Type B pancreatic cell (in vitro differentiated cells): Measurements from ENCODE around the gene RRBP1. TPM values are rescaled to one million over a fixed set of nuclear protein-coding genes. Genes with fewer than 3 reads are reported as not detected.

Experiments used
- DNase-seq: peaks from one replicate; pipeline ENCODE4 v3.0.0; 2021; ENCODE audit warnings: mixed read lengths; ENCODE audit not compliant: unreplicated experiment; ENCODE audit errors: extremely low spot score
- H3K27ac Mint-ChIP-seq: 2 replicates; pipeline ENCODE4 v1.8.0; 2021; ENCODE audit warnings: mild to moderate bottlenecking, mixed read lengths
- H3K27me3 Mint-ChIP-seq: 2 replicates; pipeline ENCODE4 v1.8.0; 2021; ENCODE audit warnings: mixed read lengths
- H3K36me3 Mint-ChIP-seq: 2 replicates; pipeline ENCODE4 v1.8.0; 2021; ENCODE audit warnings: mixed read lengths
- H3K4me1 Mint-ChIP-seq: one replicate; pipeline ENCODE4 v1.8.0; 2021; ENCODE audit warnings: mixed read lengths; ENCODE audit not compliant: unreplicated experiment
- H3K4me3 Mint-ChIP-seq: 2 replicates; pipeline ENCODE4 v1.8.0; 2021; ENCODE audit warnings: mild to moderate bottlenecking, mixed read lengths
- H3K9me3 Mint-ChIP-seq: 2 replicates; pipeline ENCODE4 v1.8.0; 2021; ENCODE audit warnings: mixed read lengths
- total RNA-seq: library from RNA; stranded (reverse); gene quantifications from 2 replicates; pipeline ENCODE4 v1.2.1, GENCODE V29; 2021; ENCODE audit warnings: low replicate concordance
- TF ChIP-seq, protein P1 (sequence below): fragments of 200-600 bp; sonication (generic); conservative IDR thresholded peaks from 2 replicates; pipeline ENCODE4 v1.5.0; 2021; ENCODE audit warnings: antibody characterized with exemption, mild to moderate bottlenecking

The RRBP1 gene
- total RNA-seq, 1 donor from 2014 or later = 161 TPM

DNA sequence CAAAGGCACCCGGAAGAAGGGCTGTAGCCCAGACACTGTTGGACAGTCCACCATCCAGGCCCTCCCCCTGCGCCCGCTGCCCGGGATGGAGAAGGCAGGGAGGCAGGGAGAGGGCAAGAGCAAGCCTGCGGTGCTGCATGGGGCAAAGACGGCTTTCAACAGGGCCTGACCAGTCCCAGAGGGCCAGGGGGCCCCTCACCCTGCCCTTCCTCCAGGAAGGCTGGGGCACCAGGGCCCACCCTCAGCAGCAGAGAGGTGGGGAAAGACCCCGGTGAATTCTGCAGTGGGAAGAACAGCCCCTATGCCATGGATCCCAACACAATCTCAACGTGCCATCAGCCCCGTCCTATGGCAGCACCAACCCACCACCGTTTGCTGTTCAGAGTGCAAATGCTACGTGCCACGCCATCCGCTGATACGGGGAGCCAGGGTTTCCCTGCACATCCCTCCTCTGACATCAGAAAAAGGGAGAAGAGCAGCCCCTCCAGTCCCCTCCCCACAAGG is 41.1 kb downstream of the RRBP1 start:
- H3K9me3 Mint-ChIP-seq = no peaks in the 10 kb centered on the region
- H3K4me3 Mint-ChIP-seq = no peak overlapping the region
- no peak for DNase-seq
- H3K27ac Mint-ChIP-seq = no peak overlapping the region
- peaks cover 5% of the 10 kb centered on the region for H3K36me3 Mint-ChIP-seq
- no peaks in the 10 kb centered on the region for H3K27me3 Mint-ChIP-seq
- peaks cover 30% of the 10 kb centered on the region for H3K4me1 Mint-ChIP-seq
- TF ChIP-seq, protein P1, sequence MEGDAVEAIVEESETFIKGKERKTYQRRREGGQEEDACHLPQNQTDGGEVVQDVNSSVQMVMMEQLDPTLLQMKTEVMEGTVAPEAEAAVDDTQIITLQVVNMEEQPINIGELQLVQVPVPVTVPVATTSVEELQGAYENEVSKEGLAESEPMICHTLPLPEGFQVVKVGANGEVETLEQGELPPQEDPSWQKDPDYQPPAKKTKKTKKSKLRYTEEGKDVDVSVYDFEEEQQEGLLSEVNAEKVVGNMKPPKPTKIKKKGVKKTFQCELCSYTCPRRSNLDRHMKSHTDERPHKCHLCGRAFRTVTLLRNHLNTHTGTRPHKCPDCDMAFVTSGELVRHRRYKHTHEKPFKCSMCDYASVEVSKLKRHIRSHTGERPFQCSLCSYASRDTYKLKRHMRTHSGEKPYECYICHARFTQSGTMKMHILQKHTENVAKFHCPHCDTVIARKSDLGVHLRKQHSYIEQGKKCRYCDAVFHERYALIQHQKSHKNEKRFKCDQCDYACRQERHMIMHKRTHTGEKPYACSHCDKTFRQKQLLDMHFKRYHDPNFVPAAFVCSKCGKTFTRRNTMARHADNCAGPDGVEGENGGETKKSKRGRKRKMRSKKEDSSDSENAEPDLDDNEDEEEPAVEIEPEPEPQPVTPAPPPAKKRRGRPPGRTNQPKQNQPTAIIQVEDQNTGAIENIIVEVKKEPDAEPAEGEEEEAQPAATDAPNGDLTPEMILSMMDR = no peak

DNA sequence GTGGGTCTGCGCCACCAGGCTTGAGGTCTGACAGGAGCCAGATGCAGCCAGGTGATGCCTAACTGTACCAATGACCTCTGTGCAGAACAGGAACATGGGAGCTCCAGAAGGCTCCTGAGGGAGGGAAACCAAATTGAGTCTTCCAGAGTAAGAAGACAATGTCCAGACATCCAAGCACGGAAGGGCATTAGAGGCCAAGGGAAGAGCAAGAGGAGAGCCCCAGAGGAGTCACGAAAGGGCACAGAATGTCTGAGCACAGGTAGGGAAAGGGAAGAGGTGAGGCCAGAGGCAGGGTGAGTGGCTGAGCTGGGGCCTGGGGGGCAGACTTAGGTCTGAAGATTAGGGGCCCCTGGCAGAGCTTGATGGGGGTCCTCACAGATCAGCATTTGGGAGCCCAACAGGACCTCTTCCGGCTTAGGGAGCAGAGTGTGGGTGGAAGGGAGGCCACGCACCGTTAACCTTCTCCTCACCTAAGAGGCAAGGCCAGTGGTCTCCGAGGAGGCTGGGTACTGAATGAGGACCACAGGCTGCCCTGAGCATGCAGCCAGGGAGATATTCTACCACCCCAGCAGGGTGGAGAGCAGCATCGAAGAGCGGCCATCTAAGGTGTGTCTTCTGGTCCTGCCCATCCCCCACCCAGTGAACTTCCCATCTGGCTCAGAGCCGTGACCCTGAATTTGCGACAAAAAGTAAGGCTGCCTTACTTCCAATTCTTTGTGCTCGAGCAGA is 41.7 kb downstream of the RRBP1 start:
- Mint-ChIP-seq H3K4me3 (no peak overlapping the region), H3K27me3 (no peaks in the 10 kb centered on the region), H3K36me3 (peaks cover 7% of the 10 kb centered on the region), H3K9me3 (no peaks in the 10 kb centered on the region), H3K27ac (no peak overlapping the region), H3K4me1 (peaks cover 29% of the 10 kb centered on the region)
- TF ChIP-seq, protein P1 = no peak
- no peak for DNase-seq

DNA sequence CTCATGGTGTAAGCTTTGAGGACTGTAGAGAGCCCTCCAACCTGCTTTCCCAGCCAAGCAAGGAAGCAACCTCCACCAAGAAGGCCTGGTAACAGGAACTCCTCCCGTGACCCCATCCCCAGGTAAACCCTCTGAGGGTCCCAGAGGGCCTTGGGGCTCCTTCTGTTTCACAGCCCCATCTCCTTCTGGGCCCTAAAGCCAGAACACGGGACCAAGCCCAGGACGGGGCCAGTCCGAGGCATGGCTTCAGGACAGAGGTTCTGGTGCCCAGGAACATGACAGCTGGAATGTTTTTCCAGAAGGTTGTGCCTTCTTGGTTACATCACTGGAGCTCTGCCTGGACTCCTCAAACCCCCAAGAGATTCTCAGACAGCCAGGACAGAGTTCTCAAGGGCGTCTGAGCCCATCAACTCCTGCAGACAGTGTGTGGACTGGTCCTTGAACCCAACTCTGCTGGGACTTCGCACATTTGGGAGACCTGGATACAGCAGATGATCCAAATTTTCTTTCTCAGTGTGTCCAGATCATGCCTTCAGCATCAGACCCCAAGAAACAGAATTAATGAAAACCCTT is 43.1 kb downstream of the RRBP1 start:
- no peak overlapping the region for H3K27ac Mint-ChIP-seq
- peaks cover 7% of the 10 kb centered on the region for H3K36me3 Mint-ChIP-seq
- H3K9me3 Mint-ChIP-seq = no peaks in the 10 kb centered on the region
- no peaks in the 10 kb centered on the region for H3K27me3 Mint-ChIP-seq
- H3K4me3 Mint-ChIP-seq = no peak overlapping the region
- DNase-seq = no peak
- TF ChIP-seq, protein P1 = no peak
- peaks cover 18% of the 10 kb centered on the region for H3K4me1 Mint-ChIP-seq

DNA sequence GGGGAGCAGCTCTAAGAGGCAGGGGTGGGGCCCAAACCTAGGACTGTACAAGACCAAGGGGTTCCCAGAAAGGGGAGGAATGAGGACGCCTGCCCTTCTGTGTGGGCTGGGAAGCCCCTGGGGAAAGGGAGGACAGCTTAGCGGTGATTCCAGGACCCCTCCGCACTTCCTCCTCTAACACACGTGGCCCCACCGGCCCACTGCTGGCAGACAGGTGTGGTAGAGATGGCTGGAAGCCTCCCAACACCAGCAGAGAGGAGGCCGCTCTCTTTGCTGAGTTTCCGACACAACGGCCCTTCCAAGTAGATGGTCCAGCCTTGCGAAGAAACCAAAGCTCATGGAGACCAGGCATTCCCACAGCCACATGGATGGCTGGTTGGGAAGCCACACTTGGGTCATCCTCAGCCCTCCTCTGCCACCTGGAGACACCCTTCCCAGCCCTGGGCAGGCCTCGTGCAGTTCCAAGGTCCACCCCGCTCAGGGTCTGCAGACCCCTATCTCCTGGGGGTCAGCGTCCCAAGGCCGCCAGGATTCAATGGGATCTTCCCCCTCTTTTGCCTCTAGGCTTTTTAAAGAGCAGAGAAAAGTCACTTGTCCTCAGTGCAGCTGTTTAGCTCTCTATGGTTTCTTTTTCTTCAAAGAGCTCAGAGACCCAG is 43.9 kb downstream of the RRBP1 start:
- Mint-ChIP-seq H3K27me3 (no peaks in the 10 kb centered on the region), H3K4me1 (peaks cover 11% of the 10 kb centered on the region), H3K9me3 (no peaks in the 10 kb centered on the region), H3K36me3 (peaks cover 7% of the 10 kb centered on the region), H3K27ac (no peak overlapping the region), H3K4me3 (no peak overlapping the region)
- TF ChIP-seq, protein P1 = no peak
- DNase-seq = no peak

DNA sequence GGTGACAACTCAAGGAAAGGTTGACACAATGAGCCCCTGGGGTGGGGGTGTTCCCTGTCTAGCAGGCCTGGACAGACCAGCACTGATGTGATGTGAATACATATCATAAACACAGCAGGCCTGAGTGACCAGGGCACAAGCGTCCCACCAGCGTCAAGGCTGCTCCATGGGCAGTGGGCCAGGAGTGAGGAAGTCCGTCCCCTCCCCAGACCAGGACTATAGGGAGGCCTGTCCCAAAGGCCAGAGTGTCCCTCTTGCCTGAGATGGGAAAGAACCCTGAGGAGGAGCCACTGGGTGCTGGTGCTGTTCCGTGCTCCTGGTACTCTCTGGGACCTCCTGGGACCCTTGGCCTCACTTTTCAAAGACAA is 44.6 kb downstream of the RRBP1 start:
- H3K27ac Mint-ChIP-seq = no peak overlapping the region
- peaks cover 9% of the 10 kb centered on the region for H3K36me3 Mint-ChIP-seq
- H3K4me3 Mint-ChIP-seq = no peak overlapping the region
- H3K27me3 Mint-ChIP-seq = no peaks in the 10 kb centered on the region
- peaks cover 11% of the 10 kb centered on the region for H3K4me1 Mint-ChIP-seq
- no peaks in the 10 kb centered on the region for H3K9me3 Mint-ChIP-seq
- TF ChIP-seq, protein P1 = no peak
- DNase-seq = no peak
